HG03175 (cell line): ENCODE data around the gene SLC25A15.
"Not testable (repeated sequence)": the region's sequence is repeated elsewhere in the genome, so short reads cannot be mapped to it uniquely, and the experiment has no call there.

Experiments used
- ATAC-seq: cut with Tn5 transposase; IDR thresholded peaks from one replicate; pipeline ENCODE4 v1.9.1; 2021; ENCODE audit warnings: mild to moderate bottlenecking, moderate library complexity; ENCODE audit not compliant: unreplicated experiment

Gene SLC25A15

DNA sequence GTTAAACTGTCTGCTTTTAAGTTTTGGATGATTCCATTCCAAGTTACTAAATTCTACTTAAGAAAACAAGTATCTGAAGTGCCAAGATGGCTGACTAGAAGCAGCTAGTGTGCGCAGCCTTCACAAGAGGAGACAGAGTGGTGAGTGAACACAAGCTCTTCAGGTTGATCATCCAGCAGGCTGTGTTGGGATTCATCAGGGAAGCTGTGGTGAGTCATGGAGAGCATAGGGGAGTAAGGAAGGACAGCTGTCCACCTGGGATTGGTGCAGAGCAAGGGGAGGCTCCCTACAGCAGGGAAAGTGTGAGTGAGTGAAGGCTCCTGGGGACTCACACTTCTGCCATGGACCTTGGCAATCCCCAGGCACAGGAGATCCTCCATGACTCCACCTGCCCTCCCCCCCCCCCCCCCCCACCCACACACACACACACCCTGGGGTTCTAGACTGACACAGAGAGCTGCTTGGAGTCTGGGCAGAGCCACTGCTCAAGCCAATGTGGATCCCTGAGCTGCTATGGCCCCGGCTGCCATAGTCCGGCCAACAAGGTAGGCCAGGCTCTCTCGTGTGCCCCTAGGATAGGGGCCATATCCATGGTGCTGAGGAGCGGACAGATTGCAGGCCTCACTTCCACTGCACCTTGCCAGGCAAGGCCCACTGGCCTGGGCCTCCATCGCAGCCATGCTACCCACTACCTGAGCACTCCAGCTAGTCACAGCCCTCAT is 23.5 kb downstream of the SLC25A15 start:
- no peak for ATAC-seq

DNA sequence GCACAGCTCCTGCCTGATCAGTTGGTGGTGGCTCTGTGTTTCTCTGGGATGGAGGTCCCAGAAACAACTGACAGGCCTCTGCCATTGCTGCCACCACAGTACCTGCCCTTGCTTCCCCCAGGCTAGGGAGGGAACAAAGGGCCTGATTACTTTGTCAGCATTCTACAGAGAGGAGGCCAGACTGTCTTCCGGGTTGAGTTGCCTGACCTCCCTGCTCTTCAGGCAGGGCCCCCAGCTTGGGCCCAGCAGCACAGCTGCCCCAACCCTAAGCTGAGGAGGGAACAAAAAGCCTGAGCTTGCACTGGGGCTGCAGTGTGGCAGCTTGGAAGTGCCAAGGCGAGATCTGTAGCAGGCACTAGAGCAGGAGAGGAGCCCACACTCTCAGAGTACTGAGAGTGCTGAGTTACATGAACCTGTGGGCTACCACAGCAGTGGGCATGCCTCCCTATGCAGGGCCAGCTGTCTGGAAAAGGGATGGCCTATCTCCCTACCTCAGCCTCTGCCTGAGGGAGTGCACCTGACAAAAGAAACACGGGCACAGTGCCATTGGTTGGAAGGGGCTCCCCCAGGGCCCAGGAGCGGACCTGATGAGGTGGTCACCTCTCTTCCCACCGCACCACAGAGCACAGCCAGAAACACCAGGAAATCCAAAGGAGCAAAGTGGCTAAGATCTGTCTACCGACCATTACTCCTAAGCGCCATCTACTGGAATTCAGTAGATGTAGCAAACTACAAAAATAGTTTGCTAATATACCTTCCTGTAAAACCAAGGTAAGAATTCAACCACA is 24.4 kb downstream of the SLC25A15 start:
- peak; percentile 53 for ATAC-seq

DNA sequence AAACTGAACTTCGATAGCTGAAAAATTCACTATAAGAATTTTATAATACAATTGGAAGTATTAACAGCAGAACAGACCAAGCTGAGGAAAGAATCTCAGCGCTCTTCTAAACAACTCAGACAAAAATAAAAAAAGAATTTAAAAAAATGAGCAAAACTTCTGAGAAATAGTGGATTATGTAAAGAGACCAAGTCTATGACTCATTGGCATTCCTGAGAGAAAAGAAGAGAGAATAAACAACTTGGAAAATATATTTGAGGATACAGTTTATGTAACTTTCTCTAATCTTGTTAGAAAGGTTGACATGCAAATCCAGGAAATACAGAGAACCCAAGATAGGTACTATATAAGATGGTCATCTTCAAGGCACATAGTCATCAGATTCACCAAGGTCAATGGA is 25.4 kb downstream of the SLC25A15 start:
- no peak for ATAC-seq

DNA sequence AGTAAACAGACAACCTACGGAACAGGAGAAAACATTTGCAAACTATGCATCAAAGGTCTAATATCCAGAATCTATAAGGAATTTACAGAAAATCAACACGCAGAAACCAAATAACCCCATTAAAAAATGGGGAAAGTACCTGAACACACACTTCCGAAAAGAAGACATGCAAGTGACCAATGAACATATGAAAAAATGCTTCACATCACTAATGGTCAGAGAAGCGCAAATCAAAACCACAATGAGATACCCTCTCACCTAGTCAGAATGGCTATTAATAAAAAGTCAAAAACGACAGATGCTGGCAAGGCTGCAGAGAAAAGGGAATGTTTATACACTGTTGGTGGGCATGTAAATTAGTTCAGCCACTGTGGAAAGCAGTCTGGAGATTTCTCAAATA is 29.5 kb downstream of the SLC25A15 start:
- no peak for ATAC-seq

DNA sequence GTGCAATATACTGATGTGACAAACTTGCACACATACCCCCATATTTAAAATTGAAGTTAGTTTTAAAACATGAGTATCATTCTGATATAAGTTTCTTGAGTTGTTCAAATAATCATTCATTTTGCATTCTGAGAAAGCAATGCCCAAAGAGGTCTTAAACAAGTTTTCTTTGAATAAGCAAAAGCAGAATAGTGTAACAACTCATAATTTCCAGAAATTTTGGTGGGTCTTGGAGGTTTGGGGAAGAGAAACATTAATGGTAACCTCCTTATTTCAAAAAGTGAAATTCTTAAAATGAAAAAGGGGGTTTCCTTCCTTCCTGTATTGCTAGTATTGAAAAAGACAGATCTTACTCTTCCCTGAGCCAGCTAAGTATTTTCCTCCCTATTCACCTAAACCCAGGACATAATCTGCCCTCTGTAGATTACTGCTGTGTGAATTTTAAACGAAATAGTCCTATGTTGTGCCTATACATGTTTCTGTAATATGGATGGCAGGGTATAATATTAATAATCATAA is 30.4 kb downstream of the SLC25A15 start:
- ATAC-seq: no peak

DNA sequence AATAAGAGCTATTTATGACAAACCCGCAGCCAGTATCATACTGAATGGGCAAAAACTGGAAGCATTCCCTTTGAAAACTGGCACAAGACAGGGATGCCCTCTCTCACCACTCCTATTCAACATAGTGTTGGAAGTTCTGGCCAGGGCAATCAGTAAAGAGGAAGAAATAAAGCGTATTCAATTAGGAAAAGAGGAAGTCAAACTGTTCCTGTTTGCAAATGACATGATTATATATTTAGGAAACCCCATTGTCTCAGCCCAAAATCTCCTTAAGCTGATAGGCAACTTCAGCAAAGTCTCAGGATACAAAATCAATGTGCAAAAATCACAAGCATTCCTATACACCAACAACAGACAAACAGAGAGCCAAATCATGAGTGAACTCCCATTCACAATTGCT is 50.3 kb downstream of the SLC25A15 start:
- not testable (repeated sequence) for ATAC-seq

DNA sequence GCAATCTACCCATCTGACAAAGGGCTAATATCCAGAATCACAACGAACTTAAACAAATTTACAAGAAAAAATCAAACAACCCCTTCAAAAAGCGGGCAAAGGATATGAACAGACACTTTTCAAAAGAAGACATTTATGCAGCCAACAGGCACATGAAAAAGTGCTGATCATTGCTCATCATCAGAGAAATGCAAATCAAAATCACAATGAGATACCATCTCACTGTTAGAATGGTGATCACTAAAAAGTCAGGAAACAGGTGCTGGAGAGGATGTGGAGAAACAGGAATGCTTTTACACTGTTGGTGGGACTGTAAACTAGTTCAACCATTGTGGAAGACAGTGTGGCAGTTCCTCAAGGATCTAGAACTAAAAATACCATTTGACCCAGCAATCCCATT is 51.5 kb downstream of the SLC25A15 start:
- not testable (repeated sequence) for ATAC-seq
